GM18870 (cell line): ENCODE data around the gene MAP7.

Source experiments
- ATAC-seq: cut with Tn5 transposase; IDR thresholded peaks from one replicate; pipeline ENCODE4 v1.9.1; 2021; ENCODE audit warnings: moderate library complexity; ENCODE audit not compliant: unreplicated experiment

MAP7 gene

DNA sequence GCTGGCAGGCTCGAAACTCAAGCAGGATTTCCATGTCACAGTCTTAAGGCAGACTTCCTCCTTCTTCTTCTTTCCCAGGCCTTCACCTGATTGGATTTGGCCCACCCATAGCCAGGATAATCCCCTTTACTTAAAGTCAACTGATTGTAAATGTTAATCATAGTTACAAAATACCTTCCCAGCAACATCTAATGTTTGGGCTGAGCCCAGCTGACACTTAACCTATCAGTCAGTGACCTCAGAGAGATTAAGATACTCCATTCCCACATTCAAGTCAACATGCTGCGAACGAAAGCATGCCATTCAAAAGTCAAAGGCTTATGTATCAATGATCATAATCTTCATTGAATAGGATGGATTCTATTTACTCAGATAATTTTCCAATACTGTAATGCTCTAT, 16.0 kb downstream of the MAP7 start:
- no peak for ATAC-seq

DNA sequence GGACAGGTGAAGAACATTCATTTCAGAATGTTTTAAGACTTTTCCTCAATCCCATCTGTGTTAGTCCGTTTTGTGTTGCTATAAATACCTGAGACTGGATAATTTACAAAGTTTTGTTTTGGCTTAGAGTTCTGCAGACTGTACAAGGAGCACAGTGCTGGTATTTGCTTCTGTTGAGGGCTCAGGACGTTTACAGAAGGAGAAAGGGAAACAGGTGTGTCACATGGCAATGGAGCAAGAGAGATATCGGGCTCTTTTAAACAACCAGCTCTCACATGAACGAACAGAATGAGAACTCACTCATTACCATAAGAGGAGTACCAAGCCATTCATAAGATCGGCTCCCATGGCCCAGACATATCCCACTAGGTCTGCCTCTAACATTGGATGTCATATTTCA, 16.7 kb downstream of the MAP7 start:
- no peak for ATAC-seq

DNA sequence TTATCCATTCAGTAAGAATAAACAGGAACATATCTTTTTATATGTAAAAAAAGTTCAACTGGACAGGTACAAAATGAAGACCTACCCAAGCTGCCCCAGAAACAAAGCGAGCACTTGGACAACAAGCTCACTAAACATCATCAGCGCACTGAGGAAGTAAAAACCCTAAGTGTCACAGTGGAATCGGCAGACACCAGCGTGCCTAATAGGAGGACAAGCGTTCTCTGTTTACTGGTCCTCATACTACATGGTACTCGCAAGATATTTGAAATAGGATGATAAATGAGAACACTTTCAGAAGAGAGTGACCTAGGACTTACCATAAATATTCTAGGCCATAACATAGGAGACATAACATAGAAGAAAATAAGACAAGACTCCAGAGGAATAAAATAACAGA, 18.2 kb downstream of the MAP7 start:
- ATAC-seq = no peak

DNA sequence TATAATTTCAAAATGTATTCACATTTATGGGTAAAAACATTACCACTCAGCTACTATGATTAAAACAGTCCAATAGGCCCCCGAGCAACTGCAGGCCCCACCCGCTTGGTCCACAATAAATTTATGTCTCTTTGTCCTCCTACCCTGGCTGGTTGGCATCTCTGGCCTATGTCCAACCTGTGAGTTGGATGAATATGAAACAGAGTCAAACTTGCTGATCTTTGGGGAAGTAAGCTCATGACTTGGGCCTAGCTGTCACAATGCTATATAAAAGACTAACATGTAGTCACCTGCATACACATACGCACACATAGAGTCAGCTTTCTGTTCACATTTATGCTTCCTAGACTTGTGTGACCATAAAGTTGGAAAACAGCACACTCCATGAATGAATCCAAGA, 20.5 kb downstream of the MAP7 start:
- ATAC-seq = no peak

DNA sequence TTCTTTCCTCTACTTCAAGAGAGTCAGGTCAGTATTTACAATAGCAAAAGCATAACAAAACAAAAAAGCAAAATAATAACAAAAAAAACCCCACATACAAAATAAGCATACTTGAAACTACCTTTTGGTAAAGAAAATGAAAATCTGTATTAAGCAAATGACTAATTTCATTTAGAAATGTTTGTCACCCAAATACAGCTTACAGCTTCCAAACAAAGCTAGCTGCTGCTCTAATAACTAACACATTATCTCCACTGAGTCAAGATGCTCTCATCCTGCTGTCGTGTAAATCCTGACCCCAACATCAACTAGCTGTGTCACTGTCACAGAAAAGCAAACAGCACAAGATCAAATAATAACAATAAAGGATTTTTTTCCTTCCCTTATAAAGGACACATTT, 21.7 kb downstream of the MAP7 start:
- ATAC-seq = no peak

DNA sequence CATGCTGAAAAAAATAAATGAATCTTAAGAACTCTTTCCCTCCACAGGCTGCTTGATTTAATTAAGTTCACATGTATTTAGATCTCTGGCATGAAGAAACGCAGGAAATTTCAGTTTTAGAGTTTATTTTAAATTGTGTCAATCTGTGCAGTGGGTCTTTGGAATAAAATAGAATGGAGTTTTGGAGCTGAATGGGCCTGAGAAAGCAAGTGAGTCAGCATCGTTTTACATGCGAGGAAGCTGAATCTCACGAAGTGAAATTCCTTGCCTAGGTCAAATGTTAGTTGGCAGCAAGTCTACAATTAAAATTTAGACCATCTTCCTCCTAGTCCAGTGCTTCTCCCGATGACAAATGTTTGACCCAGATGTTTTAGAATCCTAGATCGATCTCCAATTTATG, 22.4 kb downstream of the MAP7 start:
- no peak for ATAC-seq

DNA sequence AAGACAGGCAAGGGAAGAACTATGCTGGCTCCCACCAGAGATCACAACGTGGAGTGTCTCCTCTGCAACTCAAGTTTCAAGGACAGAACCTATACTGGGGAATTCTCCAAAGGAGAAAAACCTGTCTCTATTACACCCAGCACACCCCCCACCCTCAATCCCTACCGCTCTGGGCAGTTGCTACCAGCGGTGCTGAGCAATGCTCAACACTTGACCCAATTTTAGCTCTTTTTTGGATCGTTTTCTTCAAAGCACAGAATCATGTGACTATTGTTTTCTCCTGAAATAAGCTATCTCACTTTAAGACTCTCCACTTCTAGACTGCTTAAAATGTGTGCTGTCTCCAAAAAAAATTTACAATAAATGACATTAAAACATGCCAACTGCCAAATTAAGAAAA, 23.3 kb downstream of the MAP7 start:
- no peak for ATAC-seq

DNA sequence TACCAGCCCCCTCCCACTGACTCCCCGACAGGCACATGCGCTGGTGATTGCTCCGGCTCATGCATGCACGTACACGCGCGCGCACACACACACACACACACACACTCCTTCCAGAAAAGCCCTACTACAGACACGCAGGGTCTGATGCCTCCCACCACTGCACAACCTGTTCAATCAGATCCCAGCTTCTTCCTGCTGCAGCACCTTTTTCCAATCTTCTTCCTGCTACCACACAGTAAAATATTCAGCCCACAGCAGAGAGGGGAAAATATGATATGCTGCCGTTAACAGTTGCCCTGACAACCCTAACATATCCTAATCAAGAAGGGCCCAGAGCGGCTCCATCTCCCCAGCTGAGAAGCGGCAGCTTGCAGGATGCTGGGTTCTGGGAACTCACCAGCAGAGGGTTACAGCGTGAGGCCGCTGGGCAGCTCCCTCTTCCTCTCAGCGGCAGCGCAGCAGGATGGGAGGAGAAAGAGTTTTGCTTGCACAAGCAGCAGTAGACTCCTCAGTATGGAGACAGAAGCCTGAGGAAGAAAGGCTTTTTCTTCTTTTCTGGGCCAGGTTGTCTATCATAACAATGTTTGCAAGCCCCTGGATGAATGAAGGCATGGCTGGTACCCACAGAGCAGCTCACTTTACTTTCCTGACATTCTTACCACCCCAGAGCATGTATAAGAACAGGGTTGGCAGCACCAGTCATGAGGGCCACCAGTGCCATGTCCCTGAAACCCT, 23.9 kb downstream of the MAP7 start:
- ATAC-seq = no peak

DNA sequence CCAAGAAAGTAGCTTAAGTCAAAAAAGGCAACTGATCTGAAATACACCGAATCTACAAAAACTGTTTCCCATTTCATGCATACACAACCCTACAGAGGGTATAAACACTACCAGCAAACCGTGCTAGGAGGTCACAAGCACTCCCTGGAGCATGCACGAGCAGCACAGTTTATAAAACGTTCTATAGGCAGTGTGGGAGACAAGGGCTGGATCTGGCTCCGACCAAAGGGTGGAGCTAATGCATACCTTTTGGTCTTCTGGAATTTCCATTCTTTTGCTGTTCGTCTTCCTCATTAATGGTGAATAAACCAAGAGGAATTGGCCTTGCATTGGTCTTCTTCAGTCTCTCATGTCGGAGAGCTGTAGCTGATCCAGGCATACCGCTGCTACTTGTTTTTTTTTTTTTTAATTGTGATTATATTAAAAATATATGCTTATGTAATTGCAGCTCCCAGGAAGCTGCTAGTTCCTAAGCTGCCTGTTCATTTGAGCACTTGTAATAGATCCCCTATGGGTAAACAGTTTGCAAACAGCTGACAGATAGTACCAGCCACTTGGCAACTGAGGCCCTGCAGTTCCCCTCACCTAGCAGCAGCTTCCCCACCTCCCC, 24.5 kb downstream of the MAP7 start:
- ATAC-seq = no peak

DNA sequence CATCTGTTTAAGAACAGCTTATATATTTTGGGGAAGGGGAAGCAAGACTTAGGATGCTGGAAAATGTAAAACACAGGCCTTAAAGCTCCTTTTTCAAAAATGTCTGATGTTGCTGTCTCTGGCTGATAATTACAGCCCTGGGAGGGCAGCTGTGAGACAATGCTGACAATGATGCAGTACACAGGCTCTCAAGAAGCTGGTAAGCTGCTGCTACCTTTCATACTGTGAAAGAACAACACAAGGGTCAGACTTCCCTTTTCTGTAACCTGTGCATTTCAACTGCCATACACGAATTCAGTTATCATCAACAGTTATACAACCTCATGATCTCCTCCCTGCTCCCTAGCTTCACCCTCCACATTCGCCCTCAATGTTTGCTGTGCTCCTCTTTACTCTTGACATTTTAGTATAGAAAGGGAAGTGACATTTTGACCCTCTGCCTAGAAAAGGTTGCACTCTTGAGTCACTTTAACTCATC, 25.2 kb downstream of the MAP7 start:
- ATAC-seq = no peak

DNA sequence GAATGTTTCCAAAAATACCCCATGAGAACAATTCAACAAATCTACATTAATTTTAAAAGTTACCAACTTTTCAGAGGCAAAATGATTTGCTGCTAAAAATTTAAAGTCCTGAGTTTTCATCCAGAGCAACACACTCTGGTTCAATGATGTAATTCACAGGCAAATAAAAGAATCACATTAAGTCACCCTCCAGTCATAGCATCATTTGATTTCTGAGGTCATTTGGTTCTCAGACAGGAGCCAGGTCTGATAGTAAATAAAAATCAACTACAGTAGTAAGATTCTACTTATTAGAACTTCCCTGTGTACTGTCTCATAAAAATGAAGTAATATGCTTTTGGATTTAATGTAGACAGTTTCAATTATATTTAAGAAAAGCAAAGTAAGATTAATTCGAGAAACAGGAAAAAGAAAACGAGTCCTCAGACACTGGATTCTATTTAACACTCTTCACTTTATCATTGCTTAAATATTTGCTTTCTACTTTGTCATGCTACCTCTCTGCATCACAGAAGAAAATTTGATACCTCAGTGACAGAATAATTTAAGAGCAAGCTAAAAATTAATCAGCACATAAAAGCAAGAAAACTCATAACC, 25.8 kb downstream of the MAP7 start:
- no peak for ATAC-seq

DNA sequence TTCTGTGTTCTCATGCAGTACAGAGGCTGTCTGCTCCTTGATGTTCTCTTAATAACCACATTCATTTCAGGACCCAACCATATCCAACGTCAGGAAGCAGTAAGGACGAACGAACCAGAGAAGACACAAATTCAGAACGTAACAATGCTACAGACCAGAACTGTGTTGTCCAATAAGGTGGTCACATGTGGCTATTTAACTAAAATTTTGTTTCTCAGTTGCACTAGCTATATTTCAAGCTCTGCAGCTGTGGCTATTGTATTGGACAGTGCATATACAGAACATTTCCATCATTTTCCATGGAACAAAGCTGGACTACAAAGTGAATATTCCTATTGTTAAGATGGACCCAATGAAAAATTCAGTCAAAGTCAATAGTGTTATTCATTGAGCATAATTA, 27.0 kb downstream of the MAP7 start:
- no peak for ATAC-seq

DNA sequence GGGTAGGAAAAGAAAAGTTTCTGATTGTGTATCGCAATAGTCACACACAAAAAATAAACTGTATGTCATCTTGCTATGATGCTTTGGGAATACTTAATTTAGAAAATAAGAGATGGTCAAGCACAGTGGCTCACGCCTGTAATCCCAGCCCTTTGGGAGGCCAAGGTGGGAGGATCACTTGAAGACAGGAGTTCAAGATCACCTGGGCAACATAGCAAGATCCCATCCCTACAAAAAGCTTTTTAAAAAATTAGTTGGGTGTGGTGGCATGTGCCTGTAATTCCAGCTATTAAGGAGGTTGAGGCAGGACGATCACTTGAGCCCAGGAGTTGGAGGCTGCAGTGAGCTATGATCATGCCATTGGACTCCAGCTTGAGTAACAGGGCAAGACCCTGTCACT, 27.6 kb downstream of the MAP7 start:
- ATAC-seq = no peak

DNA sequence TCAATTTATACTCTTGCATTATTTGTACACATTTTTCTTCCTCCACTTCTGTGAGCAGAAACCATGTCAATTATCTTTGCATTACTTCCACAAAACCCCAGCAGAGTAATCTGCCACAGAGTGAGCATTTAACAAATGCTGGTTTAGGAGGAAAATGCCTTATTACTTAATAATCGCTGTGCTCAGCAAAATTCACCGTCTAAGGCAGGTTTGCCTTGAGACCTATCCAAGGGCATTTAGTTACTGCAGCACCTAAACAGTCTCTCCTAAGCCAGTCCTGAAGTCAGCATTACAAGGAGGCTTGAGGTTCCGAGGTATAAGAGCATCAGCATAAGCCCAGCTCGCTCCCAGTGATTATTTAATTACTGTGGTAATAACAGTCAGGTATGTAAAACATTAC, 28.3 kb downstream of the MAP7 start:
- ATAC-seq = no peak

DNA sequence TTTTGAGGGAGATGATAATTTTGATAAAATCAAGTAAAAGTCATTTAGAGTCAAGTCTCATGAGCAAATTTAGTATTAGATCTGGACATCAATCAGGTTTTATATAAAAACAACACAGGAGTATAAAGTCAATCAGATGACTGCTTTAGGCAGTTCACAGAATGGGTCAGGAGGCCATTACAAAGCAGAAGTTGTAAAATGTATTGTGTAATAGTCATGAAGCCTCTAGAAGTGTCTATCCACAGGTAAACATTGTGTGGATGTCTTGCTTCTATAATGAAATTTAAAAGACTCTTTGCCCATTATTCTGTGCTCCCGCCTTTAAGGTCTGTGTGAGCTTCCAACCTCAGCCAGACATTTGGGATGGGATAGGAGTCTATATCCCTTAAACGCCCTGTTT, 28.8 kb downstream of the MAP7 start:
- ATAC-seq = no peak

DNA sequence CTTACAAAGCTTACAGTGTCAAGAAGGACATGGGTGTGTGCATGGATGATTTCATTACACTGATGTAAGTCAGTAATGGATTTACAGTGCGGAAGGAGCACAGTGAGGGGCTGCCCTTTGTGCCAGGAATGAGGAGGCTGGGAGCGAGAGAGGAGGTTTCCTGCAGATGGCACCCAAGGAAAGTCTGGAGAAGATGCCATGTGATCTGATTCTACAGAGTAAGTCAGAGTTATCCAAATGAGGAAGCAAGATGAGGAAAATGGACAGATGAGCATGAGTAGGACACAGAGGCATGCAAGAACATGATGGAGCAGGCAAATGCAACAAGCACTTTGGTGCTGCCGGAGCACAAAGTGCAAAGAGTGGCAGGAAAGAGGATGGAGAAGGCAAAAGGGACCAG, 29.7 kb downstream of the MAP7 start:
- ATAC-seq = no peak

DNA sequence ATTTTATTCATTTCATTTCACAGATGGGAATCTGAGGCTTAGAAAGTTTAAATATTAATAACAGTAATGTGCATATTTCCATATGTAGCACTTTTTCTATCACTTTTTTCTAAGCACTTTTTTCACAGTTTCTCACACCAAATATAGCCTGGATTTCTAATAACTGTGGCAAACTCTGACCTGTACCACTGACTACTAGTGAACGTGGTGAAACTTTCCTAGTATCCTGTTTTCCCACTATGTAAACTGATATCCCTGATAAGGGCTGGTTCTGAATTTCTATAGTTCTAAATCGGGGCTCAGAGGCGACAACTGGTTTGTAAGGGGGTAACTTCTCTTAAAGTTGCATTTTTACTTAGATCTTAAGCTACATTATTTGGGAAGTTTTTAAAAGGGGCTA, 32.6 kb downstream of the MAP7 start:
- no peak for ATAC-seq

DNA sequence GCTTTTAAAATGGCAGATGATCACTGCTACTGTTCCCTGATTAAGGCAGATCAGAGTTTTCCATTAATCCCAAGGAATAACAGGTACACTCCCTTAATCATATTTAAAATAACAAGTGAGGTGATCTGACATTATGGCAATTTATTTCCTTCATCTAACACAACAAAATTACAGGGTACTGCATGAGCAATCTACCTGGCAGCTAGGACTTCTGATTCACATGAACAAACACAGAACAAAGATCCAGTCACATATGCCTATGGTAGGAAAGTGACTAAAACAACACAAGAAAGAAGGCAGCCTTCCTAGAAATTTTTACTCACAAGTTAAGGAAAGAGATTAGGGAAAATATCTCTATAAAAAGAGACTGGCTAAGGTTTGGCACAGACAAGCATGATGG, 33.2 kb downstream of the MAP7 start:
- ATAC-seq = no peak

DNA sequence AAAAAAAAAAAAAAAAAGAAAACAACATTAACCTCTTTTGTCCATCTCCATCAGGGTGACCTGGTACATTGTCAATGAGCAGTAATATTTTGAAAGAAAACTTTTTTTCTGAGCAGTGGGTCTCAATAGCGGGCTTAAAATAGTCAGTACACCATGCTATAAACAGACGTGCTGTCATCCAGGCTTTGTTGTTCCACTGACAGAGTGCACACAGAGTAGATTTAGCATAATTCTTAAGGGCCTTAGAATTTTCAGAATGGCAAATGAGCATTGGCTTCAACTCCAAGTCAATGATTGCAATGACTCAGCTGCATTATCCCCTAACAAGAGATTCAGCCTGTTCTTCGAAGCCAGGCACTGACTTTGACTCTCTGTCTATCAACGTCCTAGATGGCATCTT, 35.6 kb downstream of the MAP7 start:
- ATAC-seq = no peak

DNA sequence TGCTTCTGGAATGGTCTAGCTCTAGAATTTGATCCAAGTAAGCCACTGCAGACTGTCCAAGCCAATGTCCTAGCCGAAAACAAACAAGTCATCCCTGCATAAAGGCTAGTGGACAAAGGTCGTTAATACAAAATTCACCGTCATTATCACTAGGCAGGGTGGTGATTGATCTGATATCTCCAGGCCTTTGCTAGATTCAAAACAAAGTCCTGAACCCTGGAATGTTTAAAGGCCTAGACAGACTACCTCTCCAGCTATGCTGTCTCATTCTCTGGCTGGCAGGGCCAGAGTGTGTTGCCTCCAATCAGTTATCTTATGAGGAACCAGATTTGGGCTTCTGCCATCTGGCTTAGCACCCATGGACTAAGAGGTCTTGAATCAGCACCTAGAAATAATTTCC, 38.3 kb downstream of the MAP7 start:
- ATAC-seq = no peak

DNA sequence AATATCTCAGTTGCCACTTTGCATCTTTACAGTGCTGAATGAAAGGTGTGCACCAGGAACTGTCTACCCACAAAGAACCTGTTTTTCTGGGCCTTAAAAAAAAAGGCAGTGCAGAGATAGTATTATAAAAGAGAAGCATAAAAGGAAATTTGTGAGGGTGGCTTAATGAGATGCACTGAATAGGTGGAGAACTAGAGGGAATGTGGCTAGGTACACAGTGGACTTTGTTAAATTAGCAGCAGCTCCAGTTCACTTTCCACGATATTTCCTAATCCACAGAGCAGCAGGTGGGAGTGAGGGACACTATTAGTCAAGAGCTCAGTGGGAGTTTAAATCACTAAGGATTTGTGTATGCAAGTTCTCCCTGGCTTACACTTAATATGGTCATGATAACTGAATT, 38.8 kb downstream of the MAP7 start:
- no peak for ATAC-seq

DNA sequence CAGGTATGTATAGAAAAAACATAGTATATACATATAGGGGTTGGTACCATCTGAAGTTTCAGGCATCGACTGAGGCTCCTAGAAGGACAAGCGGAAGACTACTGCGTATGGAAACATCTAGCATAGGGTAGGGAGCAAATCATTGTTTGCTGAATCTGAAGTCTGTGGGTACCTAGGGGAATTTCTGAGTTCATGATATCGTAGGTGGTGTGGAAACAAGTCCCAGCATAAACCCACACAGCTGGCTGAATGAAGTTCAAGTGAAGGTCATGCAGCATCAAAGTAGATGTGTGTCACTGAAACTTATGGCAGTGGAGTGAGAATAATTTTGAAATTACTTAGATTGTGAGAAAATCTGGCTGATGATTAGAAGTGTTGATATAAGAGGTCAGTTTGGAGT, 39.4 kb downstream of the MAP7 start:
- ATAC-seq = no peak

DNA sequence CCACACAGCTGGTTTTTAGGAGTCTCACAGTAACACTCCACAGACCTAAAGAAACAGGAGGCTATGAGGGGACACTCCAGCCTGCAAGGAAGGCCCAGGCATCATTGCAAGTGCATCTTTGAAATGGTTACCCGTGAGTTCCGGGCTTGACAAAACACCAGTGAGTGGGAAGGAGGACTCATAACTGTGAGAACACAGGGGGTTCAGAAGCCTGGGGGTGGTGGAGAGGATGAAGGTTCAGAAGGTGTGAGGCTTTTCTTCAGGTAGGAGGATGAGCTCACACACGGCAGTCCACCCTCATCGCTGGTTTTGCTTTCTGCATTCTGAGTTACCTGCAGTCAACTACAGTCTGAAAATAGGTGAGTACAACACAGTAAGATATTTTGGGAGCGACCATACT, 39.9 kb downstream of the MAP7 start:
- no peak for ATAC-seq
